H1 (cell line): Measurements from ENCODE around the gene NELFE.

Experiments
- CTCF ChIP-seq, 3 experiments: IDR thresholded peaks; 1 replicate in 2 of 3; 2 replicates in 1 of 3; pipeline versions ENCODE4 v1.5.1 to v1.6.1; 2011; ENCODE audit warnings: low read length in 3 of 3, mild to moderate bottlenecking in 3 of 3, inconsistent platforms in 2 of 3, low read depth in 1 of 3, moderate library complexity in 1 of 3; ENCODE audit not compliant: insufficient read depth in 1 of 3; ENCODE audit errors: control extremely low read depth in 1 of 3
- EP300 ChIP-seq, 2 experiments: IDR thresholded peaks; 1 replicate in 1 of 2; 2 replicates in 1 of 2; pipeline ENCODE4 v1.6.1; 2011 to 2012; ENCODE audit warnings: low read depth in 2 of 2, low read length in 2 of 2, mild to moderate bottlenecking in 2 of 2, borderline replicate concordance in 1 of 2, inconsistent platforms in 1 of 2, moderate library complexity in 1 of 2
- EZH2 ChIP-seq: fragments of 200-600 bp; sonication (generic); IDR thresholded peaks from 2 replicates; pipeline ENCODE4 v1.7.1; 2012; ENCODE audit warnings: low read depth, mild to moderate bottlenecking, moderate library complexity, low read length, inconsistent platforms; ENCODE audit not compliant: severe bottlenecking
- HDAC2 ChIP-seq, 2 experiments: fragments of 300-600 bp in 1 of 2; sonication (generic) in 1 of 2; IDR thresholded peaks; 2 replicates each; pipeline ENCODE4 v1.6.1; 2011 to 2012; ENCODE audit warnings: low read depth in 2 of 2, low read length in 2 of 2, mild to moderate bottlenecking in 2 of 2, moderate library complexity in 2 of 2, borderline replicate concordance in 1 of 2, inconsistent platforms in 1 of 2
- JUN ChIP-seq: IDR thresholded peaks from 2 replicates; pipeline ENCODE4 v1.6.1; 2011; ENCODE audit warnings: low read depth, mild to moderate bottlenecking, improper control_type of control experiment, low read length
- KDM4A ChIP-seq: IDR thresholded peaks from one replicate; pipeline ENCODE4 v1.7.1; 2012; ENCODE audit warnings: low read depth, mild to moderate bottlenecking, moderate library complexity, low read length, inconsistent platforms; ENCODE audit not compliant: severe bottlenecking
- MAX ChIP-seq: IDR thresholded peaks from 2 replicates; pipeline ENCODE4 v1.6.1; 2012; ENCODE audit warnings: inconsistent platforms
- POLR2A ChIP-seq, 2 experiments: IDR thresholded peaks; 1 replicate in 1 of 2; 2 replicates in 1 of 2; pipeline ENCODE4 v1.6.1; 2011; ENCODE audit warnings: low read depth in 2 of 2, low read length in 2 of 2, mild to moderate bottlenecking in 2 of 2; ENCODE audit errors: control extremely low read depth in 1 of 2
- POLR2AphosphoS5 ChIP-seq: IDR thresholded peaks from 2 replicates; pipeline ENCODE4 v1.6.1; 2011; ENCODE audit warnings: low read depth, low read length
- RFX5 ChIP-seq: IDR thresholded peaks from 2 replicates; pipeline ENCODE4 v1.6.1; 2011; ENCODE audit warnings: low read depth, low read length, improper control_type of control experiment, borderline replicate concordance
- RNF2 ChIP-seq: fragments of 200-900, 300-1000 bp; sonication (generic); IDR thresholded peaks from 2 replicates; pipeline ENCODE4 v1.7.1; 2016; ENCODE audit warnings: borderline replicate concordance, low read depth, mild to moderate bottlenecking, antibody characterized with exemption, low read length; ENCODE audit not compliant: poor library complexity, severe bottlenecking; ENCODE audit errors: missing control alignments
- ZNF274 ChIP-seq: IDR thresholded peaks from 2 replicates; pipeline ENCODE4 v1.7.0; 2012; ENCODE audit warnings: low read length, borderline replicate concordance; ENCODE audit errors: extremely low read depth

- TF ChIP-seq CTCF (IDR thresholded peaks at IDR 0.05; ENCODE audit: control extremely low read depth in 1 of 3, insufficient read depth in 1 of 3, low read depth in 1 of 3, low read length in 3 of 3), result no peak
- peak; percentile 66 for TF ChIP-seq MAX
- TF ChIP-seq EP300 (IDR thresholded peaks at IDR 0.05; ENCODE audit: borderline replicate concordance in 1 of 2, low read depth in 2 of 2, low read length in 2 of 2), result no peak
- TF ChIP-seq EZH2, result no peak
- TF ChIP-seq RFX5, result no peak
- TF ChIP-seq RNF2, result no peak
- peak; percentile 68; the same call in 1 of the 2 replicates for TF ChIP-seq POLR2AphosphoS5
- peak in 1 of 2 experiments; percentile 79; a peak in 2 of 3 replicates for TF ChIP-seq POLR2A (IDR thresholded peaks at IDR 0.05; ENCODE audit: control extremely low read depth in 1 of 2, low read depth in 2 of 2, low read length in 2 of 2)
- no peak for TF ChIP-seq JUN
- no peak for TF ChIP-seq ZNF274
- peak; percentile 99 for TF ChIP-seq KDM4A
- peak; percentile 60 to 85; a peak in 2 of 4 replicates for TF ChIP-seq HDAC2 (IDR thresholded peaks at IDR 0.05; ENCODE audit: borderline replicate concordance in 1 of 2, low read depth in 2 of 2, low read length in 2 of 2)
These were observed 13.4 kb upstream of the NELFE start, which contains the start of gene DXO for GRCh38 chr6:31971993-31972708.
